KMS-11 (cell line): Measurements from ENCODE around the gene NELL2.

Source experiments
- H2AFZ ChIP-seq: fragments of 200-600 bp; sonication (generic); 2 replicates; pipeline ENCODE4 v1.6.1; 2016; ENCODE audit warnings: antibody characterized with exemption, mixed run types, low read depth
- H3K27ac ChIP-seq: fragments of 200-600 bp; sonication (generic); 2 replicates; pipeline ENCODE4 v1.6.1; 2016; ENCODE audit warnings: mild to moderate bottlenecking, mixed run types
- H3K27me3 ChIP-seq: fragments of 200-600 bp; sonication (generic); 2 replicates; pipeline ENCODE4 v1.6.1; 2017; ENCODE audit warnings: mild to moderate bottlenecking, low read depth, mixed run types, moderate library complexity; ENCODE audit not compliant: insufficient read depth
- H3K36me3 ChIP-seq: fragments of 200-600 bp; sonication (generic); 2 replicates; pipeline ENCODE4 v1.6.1; 2017; ENCODE audit warnings: mild to moderate bottlenecking, mixed run types; ENCODE audit not compliant: insufficient read depth
- H3K4me1 ChIP-seq: fragments of 200-600 bp; sonication (generic); 2 replicates; pipeline ENCODE4 v1.6.1; 2016; ENCODE audit warnings: mild to moderate bottlenecking, low read depth, mixed run types; ENCODE audit not compliant: poor library complexity, severe bottlenecking
- H3K4me2 ChIP-seq: fragments of 200-600 bp; sonication (generic); 2 replicates; pipeline ENCODE4 v1.7.0; 2016; ENCODE audit warnings: mild to moderate bottlenecking, mixed run types
- H3K4me3 ChIP-seq: fragments of 200-600 bp; sonication (generic); IDR thresholded peaks from 2 replicates; pipeline ENCODE4 v1.6.1; 2017; ENCODE audit warnings: low read depth, low read length, mixed read lengths; ENCODE audit not compliant: insufficient read depth
- H3K79me2 ChIP-seq: fragments of 200-600 bp; sonication (generic); 2 replicates; pipeline ENCODE4 v1.6.1; 2016; ENCODE audit warnings: low read depth, mixed run types; ENCODE audit not compliant: insufficient read depth
- H3K9ac ChIP-seq: fragments of 200-600 bp; sonication (generic); 2 replicates; pipeline ENCODE4 v1.6.1; 2016; ENCODE audit warnings: mild to moderate bottlenecking, mixed run types
- H4K20me1 ChIP-seq: fragments of 200-600 bp; sonication (generic); 2 replicates; pipeline ENCODE4 v1.6.1; 2016; ENCODE audit warnings: mild to moderate bottlenecking, mixed run types; ENCODE audit not compliant: insufficient read depth
- TF ChIP-seq, protein P1 (sequence below): fragments of 200-600 bp; sonication (generic); conservative IDR thresholded peaks from 2 replicates; pipeline ENCODE4 v1.6.1; 2017; ENCODE audit warnings: low read depth, mild to moderate bottlenecking, antibody characterized with exemption, low read length, moderate library complexity, mixed read lengths

The NELL2 gene

DNA sequence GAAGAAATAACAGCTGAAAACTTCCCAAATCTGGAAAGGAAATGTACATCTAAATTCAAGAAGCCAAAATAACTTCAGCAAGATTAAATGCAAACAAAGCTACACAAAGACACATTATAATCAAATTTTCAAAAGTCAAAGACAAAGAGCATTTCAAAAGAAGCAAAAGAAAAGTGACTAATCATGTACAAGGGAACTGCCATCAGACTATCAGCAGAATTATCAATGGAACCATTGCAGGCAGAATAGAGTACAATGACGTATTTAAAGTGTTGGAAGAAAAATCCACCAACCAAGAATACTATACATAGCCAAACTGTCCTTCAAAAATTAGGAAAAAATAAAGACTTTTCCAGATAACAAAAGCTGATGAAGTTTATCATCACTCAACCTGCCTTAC, 147.5 kb downstream of the NELL2 start:
- Histone ChIP-seq H3K4me2 (no peak overlapping the region), H3K27ac (no peak overlapping the region), H3K4me1 (no peaks in the 10 kb centered on the region), H3K36me3 (no peaks in the 10 kb centered on the region), H4K20me1 (no peaks in the 10 kb centered on the region), H2AFZ (no peak overlapping the region), H3K27me3 (no peaks in the 10 kb centered on the region), H3K9ac (no peak overlapping the region), H3K79me2 (no peaks in the 10 kb centered on the region), H3K4me3 (no peak overlapping the region)
- TF ChIP-seq, protein P1, sequence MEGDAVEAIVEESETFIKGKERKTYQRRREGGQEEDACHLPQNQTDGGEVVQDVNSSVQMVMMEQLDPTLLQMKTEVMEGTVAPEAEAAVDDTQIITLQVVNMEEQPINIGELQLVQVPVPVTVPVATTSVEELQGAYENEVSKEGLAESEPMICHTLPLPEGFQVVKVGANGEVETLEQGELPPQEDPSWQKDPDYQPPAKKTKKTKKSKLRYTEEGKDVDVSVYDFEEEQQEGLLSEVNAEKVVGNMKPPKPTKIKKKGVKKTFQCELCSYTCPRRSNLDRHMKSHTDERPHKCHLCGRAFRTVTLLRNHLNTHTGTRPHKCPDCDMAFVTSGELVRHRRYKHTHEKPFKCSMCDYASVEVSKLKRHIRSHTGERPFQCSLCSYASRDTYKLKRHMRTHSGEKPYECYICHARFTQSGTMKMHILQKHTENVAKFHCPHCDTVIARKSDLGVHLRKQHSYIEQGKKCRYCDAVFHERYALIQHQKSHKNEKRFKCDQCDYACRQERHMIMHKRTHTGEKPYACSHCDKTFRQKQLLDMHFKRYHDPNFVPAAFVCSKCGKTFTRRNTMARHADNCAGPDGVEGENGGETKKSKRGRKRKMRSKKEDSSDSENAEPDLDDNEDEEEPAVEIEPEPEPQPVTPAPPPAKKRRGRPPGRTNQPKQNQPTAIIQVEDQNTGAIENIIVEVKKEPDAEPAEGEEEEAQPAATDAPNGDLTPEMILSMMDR: no peak

DNA sequence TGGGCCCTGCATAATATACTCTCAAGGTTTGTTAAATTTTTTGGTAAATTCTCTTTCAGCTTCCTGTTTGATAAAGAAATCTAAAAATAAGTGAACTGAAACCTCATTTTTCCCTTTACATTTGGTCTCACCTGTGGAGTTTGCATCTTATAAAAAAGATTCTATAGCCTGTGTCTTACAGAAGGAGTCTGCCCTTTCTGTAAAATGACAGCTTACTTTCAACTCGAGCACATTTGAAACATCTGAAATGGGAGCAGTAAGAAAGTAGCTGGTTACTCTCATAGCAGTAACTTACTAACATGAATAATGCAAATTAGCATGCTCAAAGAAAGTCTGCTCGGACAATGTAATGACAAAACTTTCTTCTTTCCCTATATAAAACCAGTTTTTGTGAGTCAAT, 155.8 kb downstream of the NELL2 start:
- TF ChIP-seq, protein P1: no peak
- H3K79me2 ChIP-seq: no peaks in the 10 kb centered on the region
- no peak overlapping the region for H3K9ac ChIP-seq
- no peaks in the 10 kb centered on the region for H3K36me3 ChIP-seq
- no peak overlapping the region; the same call in 1 of the 2 replicates for H2AFZ ChIP-seq
- no peaks in the 10 kb centered on the region for H3K4me1 ChIP-seq
- no peak overlapping the region for H3K27ac ChIP-seq
- H3K27me3 ChIP-seq: no peaks in the 10 kb centered on the region
- H4K20me1 ChIP-seq: no peaks in the 10 kb centered on the region
- H3K4me2 ChIP-seq: no peak overlapping the region
- no peak overlapping the region for H3K4me3 ChIP-seq

DNA sequence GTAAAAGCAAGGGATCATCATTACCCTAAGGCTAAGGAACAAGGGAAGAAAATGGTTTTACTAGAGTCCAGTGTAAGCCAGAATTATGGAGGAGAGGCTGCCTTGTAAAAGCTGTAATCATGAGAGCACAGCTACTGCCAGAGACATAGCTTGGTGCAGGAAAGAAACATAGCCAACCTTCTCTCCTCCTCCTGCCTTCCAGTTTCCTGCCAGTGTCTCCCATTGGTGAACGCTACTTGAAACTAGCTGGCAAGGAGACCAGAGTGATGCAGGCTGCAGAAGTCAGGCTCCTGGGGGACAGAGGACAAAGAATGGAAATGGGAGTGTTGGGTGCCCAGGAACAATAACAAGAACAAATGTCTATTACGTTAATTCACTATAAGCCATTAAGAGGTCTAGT, 158.5 kb downstream of the NELL2 start:
- no peaks in the 10 kb centered on the region for H3K36me3 ChIP-seq
- H2AFZ ChIP-seq: no peak overlapping the region
- no peak overlapping the region for H3K4me2 ChIP-seq
- H3K27ac ChIP-seq: no peak overlapping the region
- H3K9ac ChIP-seq: no peak overlapping the region
- no peaks in the 10 kb centered on the region for H3K79me2 ChIP-seq
- no peaks in the 10 kb centered on the region for H3K27me3 ChIP-seq
- TF ChIP-seq, protein P1: no peak
- no peak overlapping the region for H3K4me3 ChIP-seq
- no peaks in the 10 kb centered on the region for H3K4me1 ChIP-seq
- no peaks in the 10 kb centered on the region for H4K20me1 ChIP-seq

DNA sequence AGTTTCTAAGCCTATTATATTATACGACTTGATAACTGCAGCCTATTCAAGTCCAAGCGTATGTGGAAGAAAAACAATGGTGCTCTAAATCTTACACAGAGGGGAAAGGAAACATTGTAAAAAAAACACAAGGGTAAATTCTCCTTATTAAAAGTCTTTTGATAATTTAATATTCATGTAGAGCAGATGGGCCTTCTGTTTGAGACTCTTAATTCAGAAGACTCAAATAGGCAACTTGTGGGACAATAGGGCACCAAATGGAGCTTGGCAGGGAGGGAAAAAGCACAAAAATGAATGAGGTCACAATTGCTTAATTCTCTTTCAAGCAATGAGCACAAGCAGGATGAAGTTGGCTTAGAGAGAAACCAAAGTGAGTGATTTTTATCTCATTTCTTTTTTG, 159.4 kb downstream of the NELL2 start:
- Histone ChIP-seq H3K4me3 (no peak overlapping the region), H3K9ac (no peak overlapping the region), H3K79me2 (no peaks in the 10 kb centered on the region), H2AFZ (no peak overlapping the region), H3K4me1 (no peaks in the 10 kb centered on the region), H3K27me3 (no peaks in the 10 kb centered on the region), H3K36me3 (no peaks in the 10 kb centered on the region), H4K20me1 (no peaks in the 10 kb centered on the region), H3K27ac (no peak overlapping the region), H3K4me2 (no peak overlapping the region)
- TF ChIP-seq, protein P1: no peak
